NCI-H69 (cell line): ENCODE measurements around the gene LDB2.
"Not testable (repeated sequence)": the region's sequence is repeated elsewhere in the genome, so short reads cannot be mapped to it uniquely, and the experiment has no call there.

Experiments used
- DNase-seq: peaks from one replicate; lab custom pipeline; 2025; lab: John Stamatoyannopoulos, UW

The LDB2 gene

GRCh38 chr4:16897991-16898827 lies at the start of gene LDB2:
TSS of gene LDB2 (minus strand) at chr4:16898645.
- no peak for DNase-seq

- DNase-seq = no peak
These were observed 44.0 kb upstream of the LDB2 start for GRCh38 chr4:16942491-16942890.

GRCh38 chr4:16939178-16939577 lies 40.7 kb upstream of the LDB2 start:
- no peak for DNase-seq

GRCh38 chr4:16938512-16939040 lies 40.1 kb upstream of the LDB2 start:
- no peak for DNase-seq

GRCh38 chr4:16931339-16932305 lies 33.2 kb upstream of the LDB2 start:
- DNase-seq = no peak

GRCh38 chr4:16926214-16926613 lies 27.8 kb upstream of the LDB2 start:
- DNase-seq = no peak

GRCh38 chr4:16918716-16919115 lies 20.3 kb upstream of the LDB2 start:
- DNase-seq = not testable (repeated sequence)

- DNase-seq = peak; percentile 37
These were observed 18.4 kb upstream of the LDB2 start for GRCh38 chr4:16916719-16917337.

- no peak for DNase-seq
These were observed 17.6 kb upstream of the LDB2 start for GRCh38 chr4:16916031-16916430.

- no peak for DNase-seq
These were observed 15.8 kb upstream of the LDB2 start for GRCh38 chr4:16914208-16914607.

GRCh38 chr4:16912896-16913295 lies 14.5 kb upstream of the LDB2 start:
- no peak for DNase-seq

GRCh38 chr4:16909281-16909680 lies 10.8 kb upstream of the LDB2 start:
- no peak for DNase-seq

- no peak for DNase-seq
These were observed 10.1 kb upstream of the LDB2 start for GRCh38 chr4:16908377-16909021.

GRCh38 chr4:16900325-16900724 lies 1.9 kb upstream of the LDB2 start:
- no peak for DNase-seq

- DNase-seq = no peak
These were observed 1.3 kb downstream of the LDB2 start for GRCh38 chr4:16896881-16897750.

- DNase-seq = no peak
These were observed 4.0 kb downstream of the LDB2 start for GRCh38 chr4:16894406-16894805.

- no peak for DNase-seq
These were observed 5.2 kb downstream of the LDB2 start for GRCh38 chr4:16893141-16893651.

GRCh38 chr4:16890651-16891050 lies 7.8 kb downstream of the LDB2 start:
- no peak for DNase-seq

GRCh38 chr4:16889945-16890344 lies 8.5 kb downstream of the LDB2 start:
- DNase-seq = no peak

GRCh38 chr4:16887887-16888286 lies 10.6 kb downstream of the LDB2 start:
- DNase-seq = no peak
